DOHH2 (cell line): ENCODE data around the gene TMEM72.

ENCODE experiments used
- EZH2phosphoT487 ChIP-seq: fragments of 200-600 bp; sonication (generic); IDR thresholded peaks from 2 replicates; pipeline ENCODE4 v1.6.1; 2017; ENCODE audit warnings: borderline replicate concordance, mild to moderate bottlenecking, antibody characterized with exemption, low read length, moderate library complexity, mixed read lengths
- TF ChIP-seq, protein P1 (sequence below): fragments of 200-600 bp; sonication (generic); IDR thresholded peaks from one replicate; pipeline ENCODE4 v1.5.1; 2014; ENCODE audit warnings: antibody characterized with exemption, mild to moderate bottlenecking, low read depth, low read length; ENCODE audit not compliant: poor library complexity, severe bottlenecking

DNA sequence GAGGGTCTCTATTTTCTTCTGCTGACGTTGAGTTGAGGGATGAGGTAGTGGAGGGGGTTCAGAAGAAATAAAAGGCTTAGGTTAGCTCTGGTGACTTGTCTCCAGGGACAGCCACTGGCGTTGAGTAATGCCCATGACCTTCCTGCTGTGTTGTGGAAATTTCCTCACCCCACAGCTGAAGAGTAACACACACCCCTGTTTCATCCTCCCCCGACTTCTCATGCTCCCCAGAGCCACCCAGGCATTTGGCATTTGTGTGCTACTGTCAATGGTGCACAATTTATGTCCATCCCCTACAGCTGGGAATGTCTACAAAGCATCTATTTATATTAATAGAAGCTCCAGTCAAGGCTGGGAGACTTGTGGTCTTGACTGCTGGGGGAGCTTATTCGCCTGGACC is 4.7 kb upstream of the TMEM72 start:
- TF ChIP-seq, protein P1, sequence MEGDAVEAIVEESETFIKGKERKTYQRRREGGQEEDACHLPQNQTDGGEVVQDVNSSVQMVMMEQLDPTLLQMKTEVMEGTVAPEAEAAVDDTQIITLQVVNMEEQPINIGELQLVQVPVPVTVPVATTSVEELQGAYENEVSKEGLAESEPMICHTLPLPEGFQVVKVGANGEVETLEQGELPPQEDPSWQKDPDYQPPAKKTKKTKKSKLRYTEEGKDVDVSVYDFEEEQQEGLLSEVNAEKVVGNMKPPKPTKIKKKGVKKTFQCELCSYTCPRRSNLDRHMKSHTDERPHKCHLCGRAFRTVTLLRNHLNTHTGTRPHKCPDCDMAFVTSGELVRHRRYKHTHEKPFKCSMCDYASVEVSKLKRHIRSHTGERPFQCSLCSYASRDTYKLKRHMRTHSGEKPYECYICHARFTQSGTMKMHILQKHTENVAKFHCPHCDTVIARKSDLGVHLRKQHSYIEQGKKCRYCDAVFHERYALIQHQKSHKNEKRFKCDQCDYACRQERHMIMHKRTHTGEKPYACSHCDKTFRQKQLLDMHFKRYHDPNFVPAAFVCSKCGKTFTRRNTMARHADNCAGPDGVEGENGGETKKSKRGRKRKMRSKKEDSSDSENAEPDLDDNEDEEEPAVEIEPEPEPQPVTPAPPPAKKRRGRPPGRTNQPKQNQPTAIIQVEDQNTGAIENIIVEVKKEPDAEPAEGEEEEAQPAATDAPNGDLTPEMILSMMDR: no peak
- no peak for TF ChIP-seq EZH2phosphoT487
